GM12892 (cell line): Measurements from ENCODE around the gene JUP.
"Not testable (repeated sequence)": the region's sequence is repeated elsewhere in the genome, so short reads cannot be mapped to it uniquely, and the experiment has no call there.

Source experiments
- DNase-seq: peaks from one replicate; pipeline ENCODE4 v3.0.0; 2011; ENCODE audit not compliant: insufficient read length
- FAIRE-seq: peaks from 2 replicates; lab custom pipeline; 2011; peaks lifted over from hg19 to GRCh38; lab: Jason Lieb, UNC
- POLR2A ChIP-seq: IDR thresholded peaks from 2 replicates; pipeline ENCODE4 v1.6.1; 2011; ENCODE audit warnings: low read depth, low read length, control low read depth
- POLR2AphosphoS5 ChIP-seq: IDR thresholded peaks from 2 replicates; pipeline ENCODE4 v1.6.1; 2011; ENCODE audit warnings: low read depth, low read length, control low read depth
- TAF1 ChIP-seq: IDR thresholded peaks from 2 replicates; pipeline ENCODE4 v1.6.1; 2011; ENCODE audit warnings: low read depth, mild to moderate bottlenecking, control low read depth, low read length, borderline replicate concordance

The JUP gene

DNA sequence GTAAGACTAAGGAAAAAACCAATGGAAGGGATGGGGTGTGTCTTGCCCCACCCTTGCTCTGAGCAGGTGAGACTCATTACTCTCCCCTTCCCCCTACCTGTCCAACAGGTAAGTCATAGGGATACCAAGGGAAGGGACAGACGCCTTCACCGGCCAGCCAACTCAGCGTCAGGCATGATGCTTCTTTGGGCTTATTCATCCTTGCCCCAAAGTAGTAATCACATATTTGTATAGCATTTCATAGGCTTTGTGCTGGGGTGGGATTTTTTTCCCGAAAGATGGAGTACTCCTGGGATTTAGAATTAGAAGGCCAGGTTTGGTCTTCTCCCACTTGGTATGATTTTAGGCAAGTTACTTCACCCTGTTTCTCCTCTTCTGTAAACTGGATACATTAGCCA, 509 bp upstream of the JUP start:
- no peak for FAIRE-seq

GRCh38 chr17:41785859-41786226, 668 bp downstream of the JUP start:
- DNase-seq (no peak), FAIRE-seq (no peak)

More for the DNA sequence above, 509 bp upstream of the JUP start:
- DNase-seq = no peak
- TF ChIP-seq POLR2A (no peak), POLR2AphosphoS5 (no peak), TAF1 (no peak)

DNA sequence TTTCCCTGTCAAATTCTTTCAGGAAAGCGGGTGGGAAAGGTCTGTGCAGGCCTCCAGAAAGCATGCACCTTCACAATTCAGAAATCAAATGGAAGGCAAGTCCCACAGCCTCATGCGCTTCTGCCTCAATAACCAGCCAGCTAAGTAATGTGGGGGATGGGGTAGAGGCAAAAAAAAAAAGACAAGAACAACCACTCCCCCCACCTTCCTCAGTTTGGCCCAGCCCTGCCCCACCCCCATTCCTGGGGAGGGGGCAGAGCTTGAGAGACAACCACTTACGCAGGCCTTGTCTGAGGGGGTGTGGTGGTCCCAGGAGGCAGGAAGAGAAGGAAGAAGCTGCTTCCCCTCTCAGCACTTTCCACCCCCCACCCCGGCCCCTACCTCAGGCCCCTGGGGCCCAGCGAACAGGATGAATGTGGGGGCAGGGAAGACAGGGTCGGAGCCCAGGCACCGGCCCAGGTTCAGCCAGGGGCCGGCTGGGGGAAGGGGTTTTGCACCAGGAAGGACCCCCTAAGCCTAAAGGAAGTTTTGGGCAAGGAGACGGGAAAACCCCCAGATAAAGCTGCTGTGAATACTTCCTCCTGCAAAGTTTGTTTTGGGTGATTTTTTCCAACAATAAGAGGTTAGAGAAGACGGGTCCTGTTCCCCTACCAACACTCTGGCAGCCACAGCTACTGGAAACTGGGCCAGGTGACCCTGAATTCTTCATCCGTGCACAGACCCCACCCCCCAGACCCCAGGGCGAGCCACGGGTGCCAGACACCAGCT, 1.2 kb downstream of the JUP start:
- FAIRE-seq = no peak
- TF ChIP-seq POLR2A (no peak), TAF1 (no peak)
- DNase-seq = no peak

More at GRCh38 chr17:41785859-41786226, 668 bp downstream of the JUP start:
- TF ChIP-seq POLR2A (no peak), POLR2AphosphoS5 (no peak), TAF1 (no peak)

- DNase-seq (no peak), FAIRE-seq (no peak)
- TF ChIP-seq TAF1 (no peak), POLR2A (no peak)
Observed at GRCh38 chr17:41784207-41784744, 2.2 kb downstream of the JUP start.

DNA sequence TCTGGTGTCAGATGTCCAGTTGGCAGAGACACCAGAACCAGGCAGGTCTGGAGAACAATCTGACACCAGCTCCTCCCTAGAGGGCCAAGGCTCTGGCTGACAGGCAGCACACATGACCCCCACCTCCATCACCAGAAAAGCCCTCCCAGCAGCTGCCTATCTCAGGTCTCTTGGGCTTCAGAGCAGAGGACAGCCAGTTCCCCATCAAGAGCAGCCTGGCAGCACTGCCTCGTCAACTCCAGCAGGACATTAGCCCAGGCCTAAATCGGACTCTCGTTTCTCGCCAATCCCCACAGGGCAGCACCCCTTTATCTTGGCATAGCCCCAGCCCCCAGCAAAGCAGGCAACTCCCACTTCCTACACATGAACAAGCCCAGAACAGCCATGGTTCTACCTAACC, 4.4 kb downstream of the JUP start:
- TF ChIP-seq POLR2A (no peak), POLR2AphosphoS5 (no peak), TAF1 (no peak)
- DNase-seq (no peak), FAIRE-seq (no peak)

- TF ChIP-seq TAF1 (no peak), POLR2AphosphoS5 (no peak), POLR2A (no peak)
- FAIRE-seq (no peak), DNase-seq (no peak)
Observed at GRCh38 chr17:41781404-41782110, 5.0 kb downstream of the JUP start.

DNA sequence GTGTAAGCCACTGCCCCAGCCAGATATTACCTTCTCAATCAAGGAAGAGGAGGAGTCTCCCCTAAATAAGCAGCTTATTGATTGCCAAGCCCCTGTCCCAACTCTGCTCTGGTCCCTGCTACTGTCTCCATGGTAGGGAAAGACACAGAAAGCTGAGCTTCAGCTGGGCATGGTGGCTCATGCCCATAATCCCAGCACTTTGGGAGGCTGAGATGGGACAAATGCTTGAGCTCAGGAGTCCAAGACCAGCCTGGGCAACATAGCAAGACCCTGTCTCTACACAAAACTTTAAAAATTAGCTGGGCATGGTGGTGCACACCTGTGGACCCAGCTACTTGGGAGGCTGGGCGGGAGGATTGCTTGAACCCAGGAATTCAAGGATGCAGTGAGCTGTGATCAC, 6.6 kb downstream of the JUP start:
- no peak for TF ChIP-seq POLR2A
- no peak for TF ChIP-seq POLR2AphosphoS5
- TF ChIP-seq TAF1 = no peak
- DNase-seq (no peak), FAIRE-seq (no peak)

GRCh38 chr17:41777574-41778188, 8.8 kb downstream of the JUP start:
- FAIRE-seq (no peak), DNase-seq (no peak)
- TF ChIP-seq POLR2A (no peak), TAF1 (no peak), POLR2AphosphoS5 (no peak)

DNA sequence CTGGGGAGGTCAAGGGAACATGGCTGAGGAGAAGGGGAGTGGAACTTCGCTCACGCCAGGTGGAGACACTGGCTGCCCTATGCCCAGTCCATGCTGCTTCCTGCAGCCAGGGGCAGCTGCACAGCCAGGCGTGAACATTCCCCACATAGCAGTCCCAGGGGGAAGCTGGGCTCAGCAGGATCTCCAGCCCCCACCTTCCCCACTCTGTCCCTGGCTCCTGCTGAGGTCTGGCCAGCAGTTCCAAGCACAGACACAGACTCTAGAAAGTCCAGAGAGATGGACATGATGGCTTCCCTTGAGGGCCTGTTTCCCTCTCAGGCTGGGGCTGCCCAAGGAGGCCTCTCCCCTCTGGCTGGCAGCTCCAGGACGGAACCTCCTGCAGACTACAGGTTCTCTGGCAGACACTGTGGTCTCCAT, 9.3 kb downstream of the JUP start:
- FAIRE-seq (no peak), DNase-seq (no peak)
- TF ChIP-seq TAF1 = no peak
- no peak for TF ChIP-seq POLR2AphosphoS5
- no peak for TF ChIP-seq POLR2A

DNA sequence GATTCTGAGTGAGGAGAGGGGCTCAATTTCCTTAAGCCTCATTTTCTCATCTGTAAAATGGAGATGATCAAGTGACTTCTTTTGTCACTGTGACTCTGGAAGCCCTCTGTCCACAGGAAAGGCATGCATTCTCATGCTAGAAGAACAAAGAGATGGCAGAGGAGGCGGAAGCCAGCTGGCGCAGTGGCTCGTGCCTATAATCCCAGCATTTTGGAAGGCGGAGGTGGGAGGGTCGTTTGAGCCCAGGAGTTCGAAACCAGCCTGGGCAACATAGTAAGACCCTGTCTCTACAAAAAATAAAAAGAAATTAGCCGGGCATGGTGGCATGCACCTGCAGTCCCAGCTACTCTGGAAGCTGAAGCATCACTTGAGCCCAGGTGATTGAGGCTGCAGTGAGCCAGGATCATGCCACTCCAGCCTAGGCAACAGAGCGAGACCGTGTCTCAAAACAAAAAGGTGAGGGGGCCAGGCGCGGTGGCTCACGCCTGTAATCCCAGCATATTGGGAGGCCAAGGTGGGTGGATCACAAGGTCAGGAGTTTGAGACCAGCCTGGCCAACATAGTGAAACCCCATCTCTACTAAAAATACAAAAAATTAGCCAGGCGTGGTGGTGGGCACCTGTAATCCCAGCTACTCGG, 10.1 kb downstream of the JUP start:
- not testable (repeated sequence) for FAIRE-seq, DNase-seq
